ENCODE results near the gene SDK1. TPM values are rescaled to one million over a fixed set of nuclear protein-coding genes. Genes with fewer than 3 reads are reported as not detected.
"Not testable (repeated sequence)": the region's sequence is repeated elsewhere in the genome, so short reads cannot be mapped to it uniquely, and the experiment has no call there.

Gene SDK1
- total and polyA plus RNA-seq, 2 donors, result 3.2 to 7.8 TPM

DNA sequence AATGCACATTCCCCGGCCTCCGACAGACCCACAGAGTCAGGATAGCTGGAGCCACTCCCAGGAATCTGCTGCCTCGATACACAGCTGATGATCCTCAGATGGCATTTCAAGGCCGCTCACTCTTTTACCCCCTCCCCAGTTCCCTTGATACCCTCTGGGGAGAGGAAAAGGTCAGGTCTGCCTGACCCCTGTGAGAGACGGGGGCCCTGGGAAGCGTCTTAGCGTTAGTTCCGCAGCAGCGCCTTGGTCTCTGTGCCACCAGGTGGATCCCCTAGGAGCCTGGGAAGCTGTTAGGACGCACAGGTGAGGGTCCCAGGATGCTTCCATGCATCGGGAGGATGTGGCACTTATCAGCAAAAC lies 960.5 kb downstream of the SDK1 start:
- peaks cover 0 to 17% of the 10 kb centered on the region in 2 donors for H3K27me3 ChIP-seq (ENCODE audit: control insufficient read depth in 2 of 2, insufficient read depth in 1 of 2, low read length in 1 of 2)
- no peaks in the 10 kb centered on the region for H3K4me1 ChIP-seq (ENCODE audit: control insufficient read depth in 2 of 2, insufficient read depth in 2 of 2, low read length in 2 of 2)
- H3K4me3 ChIP-seq (ENCODE audit: low read length in 2 of 2), result no peak overlapping the region
- DNase-seq (ENCODE audit: low read depth in 6 of 9, low spot score in 9 of 9), result no peak
- peaks cover 0 to 6% of the 10 kb centered on the region in 2 donors for H3K9me3 ChIP-seq (ENCODE audit: control insufficient read depth in 2 of 2, insufficient read depth in 1 of 2, low read length in 1 of 2)
- H3K36me3 ChIP-seq (ENCODE audit: control insufficient read depth in 2 of 2, insufficient read depth in 2 of 2, low read length in 1 of 2), result no peaks in the 10 kb centered on the region
- H3K27ac ChIP-seq (ENCODE audit: low read depth in 1 of 2, low read length in 1 of 2), result no peak overlapping the region
- whole genome bisulfite sequencing, result 91% methylated on average over 11 of the region's 11 CpGs

- not testable (repeated sequence) for DNase-seq (ENCODE audit: low read depth in 6 of 9, low spot score in 9 of 9); H3K4me3 ChIP-seq (ENCODE audit: low read length in 2 of 2); H3K36me3 ChIP-seq (ENCODE audit: control insufficient read depth in 2 of 2, insufficient read depth in 2 of 2, low read length in 1 of 2); H3K9me3 ChIP-seq (ENCODE audit: control insufficient read depth in 2 of 2, insufficient read depth in 1 of 2, low read length in 1 of 2); H3K27ac ChIP-seq (ENCODE audit: low read depth in 1 of 2, low read length in 1 of 2); H3K4me1 ChIP-seq (ENCODE audit: control insufficient read depth in 2 of 2, insufficient read depth in 2 of 2, low read length in 2 of 2)
- peaks cover 0 to 19% of the 10 kb centered on the region in 2 donors for H3K27me3 ChIP-seq (ENCODE audit: control insufficient read depth in 2 of 2, insufficient read depth in 1 of 2, low read length in 1 of 2)
- 93% methylated on average over 25 of the region's 25 CpGs for WGBS
Measured at GRCh38 chr7:4264206-4264605, 963.2 kb downstream of the SDK1 start.

DNA sequence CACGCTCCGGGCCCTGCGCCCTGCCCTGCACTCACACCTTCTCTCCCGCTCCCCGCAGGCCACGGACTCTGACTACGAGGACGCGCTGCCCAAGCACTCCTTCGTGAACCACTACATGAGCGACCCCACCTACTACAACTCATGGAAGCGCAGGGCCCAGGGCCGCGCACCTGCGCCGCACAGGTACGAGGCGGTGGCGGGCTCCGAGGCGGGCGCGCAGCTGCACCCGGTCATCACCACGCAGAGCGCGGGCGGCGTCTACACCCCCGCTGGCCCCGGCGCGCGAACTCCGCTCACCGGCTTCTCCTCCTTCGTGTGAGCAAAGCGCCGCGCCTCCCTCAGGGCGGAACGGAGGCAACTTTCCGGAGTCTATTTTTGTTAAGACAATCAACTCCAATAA lies 964.0 kb downstream of the SDK1 start:
- no peak for DNase-seq (ENCODE audit: low read depth in 6 of 9, low spot score in 9 of 9)
- Histone ChIP-seq H3K36me3 (ENCODE audit: control insufficient read depth in 2 of 2, insufficient read depth in 2 of 2, low read length in 1 of 2) (no peaks in the 10 kb centered on the region), H3K4me3 (ENCODE audit: low read length in 2 of 2) (no peak overlapping the region), H3K27ac (ENCODE audit: low read depth in 1 of 2, low read length in 1 of 2) (no peak overlapping the region), H3K27me3 (ENCODE audit: control insufficient read depth in 2 of 2, insufficient read depth in 1 of 2, low read length in 1 of 2) (peaks cover 0 to 19% of the 10 kb centered on the region in 2 donors), H3K9me3 (ENCODE audit: control insufficient read depth in 2 of 2, insufficient read depth in 1 of 2, low read length in 1 of 2) (no peaks in the 10 kb centered on the region), H3K4me1 (ENCODE audit: control insufficient read depth in 2 of 2, insufficient read depth in 2 of 2, low read length in 2 of 2) (no peaks in the 10 kb centered on the region)
- WGBS, result 23% methylated on average over 43 of the region's 43 CpGs

DNA sequence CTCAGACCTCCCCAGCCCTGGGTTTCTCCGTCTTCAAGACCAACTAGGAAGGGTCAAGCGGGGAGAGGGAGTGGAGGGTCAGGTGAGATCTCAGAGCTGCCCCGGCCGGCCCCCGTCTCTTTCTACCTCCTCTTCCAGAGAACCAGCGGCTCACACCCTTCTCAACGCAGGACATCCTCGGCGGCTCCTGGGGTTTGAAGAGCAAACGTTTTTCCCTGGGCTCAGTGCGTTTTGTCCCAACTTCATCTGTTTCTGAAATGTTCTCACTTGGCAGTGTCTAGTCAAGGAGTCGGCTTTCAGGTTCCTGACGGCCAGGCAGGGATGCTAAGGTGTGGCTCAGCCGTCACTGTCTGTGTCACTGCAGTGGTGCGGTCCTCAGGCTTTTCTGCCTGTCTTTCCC lies 964.6 kb downstream of the SDK1 start:
- DNase-seq (ENCODE audit: low read depth in 6 of 9, low spot score in 9 of 9), result no peak
- H3K4me3 ChIP-seq (ENCODE audit: low read length in 2 of 2), result no peak overlapping the region
- H3K9me3 ChIP-seq (ENCODE audit: control insufficient read depth in 2 of 2, insufficient read depth in 1 of 2, low read length in 1 of 2), result no peaks in the 10 kb centered on the region
- WGBS, result 51% methylated on average over 15 of the region's 15 CpGs
- H3K27me3 ChIP-seq (ENCODE audit: control insufficient read depth in 2 of 2, insufficient read depth in 1 of 2, low read length in 1 of 2), result peaks cover 0 to 19% of the 10 kb centered on the region in 2 donors
- H3K4me1 ChIP-seq (ENCODE audit: control insufficient read depth in 2 of 2, insufficient read depth in 2 of 2, low read length in 2 of 2), result no peaks in the 10 kb centered on the region
- H3K36me3 ChIP-seq (ENCODE audit: control insufficient read depth in 2 of 2, insufficient read depth in 2 of 2, low read length in 1 of 2), result no peaks in the 10 kb centered on the region
- no peak overlapping the region for H3K27ac ChIP-seq (ENCODE audit: low read depth in 1 of 2, low read length in 1 of 2)

GRCh38 chr7:4266270-4267040 lies 965.4 kb downstream of the SDK1 start:
- Histone ChIP-seq H3K4me3 (ENCODE audit: low read length in 2 of 2) (no peak overlapping the region), H3K27ac (ENCODE audit: low read depth in 1 of 2, low read length in 1 of 2) (no peak overlapping the region), H3K36me3 (ENCODE audit: control insufficient read depth in 2 of 2, insufficient read depth in 2 of 2, low read length in 1 of 2) (no peaks in the 10 kb centered on the region), H3K4me1 (ENCODE audit: control insufficient read depth in 2 of 2, insufficient read depth in 2 of 2, low read length in 2 of 2) (no peaks in the 10 kb centered on the region), H3K27me3 (ENCODE audit: control insufficient read depth in 2 of 2, insufficient read depth in 1 of 2, low read length in 1 of 2) (peaks cover 0 to 19% of the 10 kb centered on the region in 2 donors), H3K9me3 (ENCODE audit: control insufficient read depth in 2 of 2, insufficient read depth in 1 of 2, low read length in 1 of 2) (no peaks in the 10 kb centered on the region)
- DNase-seq (ENCODE audit: low read depth in 6 of 9, low spot score in 9 of 9), result no peak
- WGBS, result 88% methylated on average over 21 of the region's 21 CpGs

GRCh38 chr7:4267341-4268039 lies 966.4 kb downstream of the SDK1 start:
- DNase-seq (ENCODE audit: low read depth in 6 of 9, low spot score in 9 of 9), result no peak
- no peak overlapping the region for H3K27ac ChIP-seq (ENCODE audit: low read depth in 1 of 2, low read length in 1 of 2)
- WGBS, result 92% methylated on average over 21 of the region's 21 CpGs

GRCh38 chr7:4268040-4268965 lies 967.3 kb downstream of the SDK1 start:
- DNase-seq (ENCODE audit: low read depth in 6 of 9, low spot score in 9 of 9), result no peak

More at GRCh38 chr7:4267341-4268039, 966.4 kb downstream of the SDK1 start:
- Histone ChIP-seq H3K4me1 (ENCODE audit: control insufficient read depth in 2 of 2, insufficient read depth in 2 of 2, low read length in 2 of 2) (no peaks in the 10 kb centered on the region), H3K27me3 (ENCODE audit: control insufficient read depth in 2 of 2, insufficient read depth in 1 of 2, low read length in 1 of 2) (peaks cover 0 to 19% of the 10 kb centered on the region in 2 donors), H3K36me3 (ENCODE audit: control insufficient read depth in 2 of 2, insufficient read depth in 2 of 2, low read length in 1 of 2) (no peaks in the 10 kb centered on the region), H3K9me3 (ENCODE audit: control insufficient read depth in 2 of 2, insufficient read depth in 1 of 2, low read length in 1 of 2) (peaks cover 0 to 1% of the 10 kb centered on the region in 2 donors), H3K4me3 (ENCODE audit: low read length in 2 of 2) (no peak overlapping the region)

DNA sequence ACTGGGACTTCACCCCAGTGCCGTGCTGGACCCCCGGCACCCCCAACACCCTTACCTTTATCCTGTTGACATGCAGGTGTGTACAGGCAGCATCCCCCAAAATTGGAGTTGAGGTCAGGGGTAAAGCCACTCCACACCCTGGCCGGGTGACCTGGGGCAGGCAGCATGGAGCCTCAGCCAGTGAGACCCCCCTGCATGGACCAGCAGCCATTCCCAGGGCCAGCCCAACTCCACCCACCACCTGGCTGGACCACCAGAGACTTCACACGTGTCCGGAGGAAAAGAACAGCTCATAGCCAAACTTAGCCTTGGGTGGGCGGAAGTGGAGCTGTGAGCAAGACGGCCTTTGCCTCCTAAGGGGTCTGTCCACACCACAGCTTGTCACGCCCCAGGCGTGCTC lies 968.0 kb downstream of the SDK1 start:
- WGBS, result 96% methylated on average over 9 of the region's 9 CpGs
- Histone ChIP-seq H3K27ac (ENCODE audit: low read depth in 1 of 2, low read length in 1 of 2) (no peak overlapping the region), H3K4me3 (ENCODE audit: low read length in 2 of 2) (no peak overlapping the region), H3K27me3 (ENCODE audit: control insufficient read depth in 2 of 2, insufficient read depth in 1 of 2, low read length in 1 of 2) (peaks cover 0 to 19% of the 10 kb centered on the region in 2 donors), H3K36me3 (ENCODE audit: control insufficient read depth in 2 of 2, insufficient read depth in 2 of 2, low read length in 1 of 2) (no peaks in the 10 kb centered on the region), H3K9me3 (ENCODE audit: control insufficient read depth in 2 of 2, insufficient read depth in 1 of 2, low read length in 1 of 2) (peaks cover 1 to 5% of the 10 kb centered on the region in 2 donors), H3K4me1 (ENCODE audit: control insufficient read depth in 2 of 2, insufficient read depth in 2 of 2, low read length in 2 of 2) (no peaks in the 10 kb centered on the region)
- no peak for DNase-seq (ENCODE audit: low read depth in 6 of 9, low spot score in 9 of 9)

More at GRCh38 chr7:4268040-4268965, 967.3 kb downstream of the SDK1 start:
- Histone ChIP-seq H3K4me3 (ENCODE audit: low read length in 2 of 2) (no peak overlapping the region), H3K27ac (ENCODE audit: low read depth in 1 of 2, low read length in 1 of 2) (no peak overlapping the region), H3K4me1 (ENCODE audit: control insufficient read depth in 2 of 2, insufficient read depth in 2 of 2, low read length in 2 of 2) (no peaks in the 10 kb centered on the region), H3K9me3 (ENCODE audit: control insufficient read depth in 2 of 2, insufficient read depth in 1 of 2, low read length in 1 of 2) (peaks cover 0 to 1% of the 10 kb centered on the region in 2 donors), H3K27me3 (ENCODE audit: control insufficient read depth in 2 of 2, insufficient read depth in 1 of 2, low read length in 1 of 2) (peaks cover 0 to 19% of the 10 kb centered on the region in 2 donors), H3K36me3 (ENCODE audit: control insufficient read depth in 2 of 2, insufficient read depth in 2 of 2, low read length in 1 of 2) (no peaks in the 10 kb centered on the region)
- 85% methylated on average over 34 of the region's 34 CpGs for WGBS

Measured in thymus (tissue), 11 donors.